GM23338 (cell line): ENCODE results near the gene WWP2. TPM values are rescaled to one million over a fixed set of nuclear protein-coding genes. Genes with fewer than 3 reads are reported as not detected.

Source experiments
- ATAC-seq: fragments of 200-7000 bp; cut with Tn5 transposase; 3 replicates; pipeline ENCODE4 v1.9.1; 2020
- DNase-seq: peaks from one replicate; pipeline ENCODE4 v3.0.0-alpha.2; 2015; ENCODE audit warnings: low spot score
- H2AFZ ChIP-seq: fragments of 200-600 bp; sonication (generic); 2 replicates; pipeline ENCODE4 v1.8.0; 2016; ENCODE audit warnings: antibody characterized with exemption, mild to moderate bottlenecking, moderate library complexity
- H3F3A ChIP-seq: fragments of 200-600 bp; sonication (generic); replicated peaks from 2 replicates; pipeline ENCODE4 v1.8.0; 2017; ENCODE audit warnings: antibody characterized with exemption, mixed run types, low read depth
- H3K27ac ChIP-seq: fragments of 200-600 bp; sonication (generic); 2 replicates; pipeline ENCODE4 v1.6.1; 2016; ENCODE audit warnings: low read depth
- H3K27me3 ChIP-seq: fragments of 200-600 bp; sonication (generic); 2 replicates; pipeline ENCODE4 v1.8.0; 2016; ENCODE audit warnings: mild to moderate bottlenecking, mixed run types, moderate library complexity; ENCODE audit not compliant: insufficient read depth
- H3K36me3 ChIP-seq: fragments of 200-600 bp; sonication (generic); 2 replicates; pipeline ENCODE4 v1.8.0; 2016; ENCODE audit warnings: mild to moderate bottlenecking; ENCODE audit not compliant: insufficient read depth
- H3K4me1 ChIP-seq: fragments of 200-600 bp; sonication (generic); 2 replicates; pipeline ENCODE4 v1.8.0; 2016; ENCODE audit warnings: mild to moderate bottlenecking, moderate library complexity; ENCODE audit not compliant: insufficient read depth
- H3K4me2 ChIP-seq: fragments of 200-600 bp; sonication (generic); 2 replicates; pipeline ENCODE4 v1.7.1; 2017; ENCODE audit warnings: mixed run types
- H3K4me3 ChIP-seq: fragments of 200-600 bp; sonication (generic); 2 replicates; pipeline ENCODE4 v1.6.1; 2016; ENCODE audit warnings: mixed run types
- H3K79me2 ChIP-seq: fragments of 200-600 bp; sonication (generic); replicated peaks from 2 replicates; pipeline ENCODE4 v1.8.0; 2017; ENCODE audit warnings: mild to moderate bottlenecking; ENCODE audit not compliant: insufficient read depth
- H3K9me2 ChIP-seq: fragments of 200-600 bp; sonication (generic); 2 replicates; pipeline ENCODE4 v1.8.0; 2017; ENCODE audit not compliant: insufficient read depth
- H4K20me1 ChIP-seq: fragments of 200-600 bp; sonication (generic); replicated peaks from 2 replicates; pipeline ENCODE4 v1.8.0; 2017; ENCODE audit warnings: mild to moderate bottlenecking; ENCODE audit not compliant: insufficient read depth
- H3K27ac Mint-ChIP-seq: 2 replicates; pipeline ENCODE4 v1.8.0; 2020; ENCODE audit warnings: inconsistent platforms, mild to moderate bottlenecking, moderate library complexity, mixed read lengths
- H3K27me3 Mint-ChIP-seq: 3 replicates; pipeline ENCODE4 v1.8.0; 2022; ENCODE audit warnings: low read depth, mild to moderate bottlenecking, moderate library complexity, mixed read lengths, inconsistent platforms; ENCODE audit not compliant: insufficient read depth, poor library complexity
- H3K36me3 Mint-ChIP-seq: 3 replicates; pipeline ENCODE4 v1.8.0; 2021; ENCODE audit warnings: low read depth, mild to moderate bottlenecking, inconsistent platforms, moderate library complexity, mixed read lengths
- H3K4me1 Mint-ChIP-seq: 3 replicates; pipeline ENCODE4 v1.8.0; 2020; ENCODE audit warnings: mild to moderate bottlenecking, inconsistent platforms, mixed read lengths
- H3K4me3 Mint-ChIP-seq: 3 replicates; pipeline ENCODE4 v1.8.0; 2021; ENCODE audit warnings: moderate library complexity, mild to moderate bottlenecking, inconsistent platforms, mixed read lengths
- H3K9me3 Mint-ChIP-seq: 3 replicates; pipeline ENCODE4 v1.8.0; 2020; ENCODE audit warnings: moderate library complexity, mild to moderate bottlenecking, inconsistent platforms, mixed read lengths
- CREB1 ChIP-seq: fragments of 250-450 bp; sonication (Bioruptor Pico); IDR thresholded peaks from 2 replicates; pipeline ENCODE4 v1.5.0; 2020; ENCODE audit warnings: low read depth, mild to moderate bottlenecking, moderate library complexity
- CTCF ChIP-seq, 2 experiments: fragments of 200-600 bp in 1 of 2; sonication (generic) in 1 of 2; conservative IDR thresholded peaks; 2 replicates each; pipeline versions ENCODE4 v1.5.1 to v1.6.1; 2016 to 2017; ENCODE audit warnings: antibody characterized with exemption in 2 of 2, low read depth in 2 of 2, mild to moderate bottlenecking in 2 of 2, moderate library complexity in 1 of 2
- ETS1 ChIP-seq: IDR thresholded peaks from 2 replicates; pipeline ENCODE4 v1.6.1; 2016; ENCODE audit warnings: antibody characterized with exemption
- EZH2 ChIP-seq: fragments of 200-600 bp; sonication (generic); IDR thresholded peaks from one replicate; pipeline ENCODE4 v1.8.0; 2017; ENCODE audit warnings: antibody characterized with exemption, mild to moderate bottlenecking, low read depth; ENCODE audit not compliant: unreplicated experiment
- EZH2phosphoT487 ChIP-seq: fragments of 200-600 bp; sonication (generic); IDR thresholded peaks from one replicate; pipeline ENCODE4 v1.8.1; 2018; ENCODE audit warnings: antibody characterized with exemption; ENCODE audit not compliant: unreplicated experiment
- JUNB ChIP-seq: IDR thresholded peaks from one replicate; pipeline ENCODE4 v1.6.1; 2016; ENCODE audit warnings: antibody characterized with exemption; ENCODE audit not compliant: unreplicated experiment
- NANOG ChIP-seq: IDR thresholded peaks from 2 replicates; pipeline ENCODE4 v1.6.1; 2016; ENCODE audit warnings: antibody characterized with exemption, borderline replicate concordance
- POLR2AphosphoS5 ChIP-seq: IDR thresholded peaks from 2 replicates; pipeline ENCODE4 v1.6.1; 2016; ENCODE audit warnings: antibody characterized with exemption, low read depth
- REST ChIP-seq: IDR thresholded peaks from one replicate; pipeline ENCODE4 v1.6.1; 2018; ENCODE audit warnings: antibody characterized with exemption; ENCODE audit not compliant: unreplicated experiment
- STAT1 ChIP-seq: IDR thresholded peaks from one replicate; pipeline ENCODE4 v1.6.1; 2016; ENCODE audit warnings: antibody characterized with exemption; ENCODE audit not compliant: unreplicated experiment
- ZNF114 ChIP-seq: fragments of 250-450 bp; sonication (Bioruptor Pico); IDR thresholded peaks from 2 replicates; pipeline ENCODE4 v1.5.0; 2020; ENCODE audit warnings: mild to moderate bottlenecking, moderate library complexity
- ZNF331 ChIP-seq: fragments of 250-450 bp; sonication (Bioruptor Pico); IDR thresholded peaks from 2 replicates; pipeline ENCODE4 v1.5.0; 2020; ENCODE audit warnings: low read depth, mild to moderate bottlenecking, moderate library complexity
- polyA plus RNA-seq: library from polyadenylated mRNA; unstranded; fragments of >200 nt; fragmentation: Nextera tagmentation; extraction: Ambion mirVana; gene quantifications from 2 replicates; pipeline ENCODE4 v1.2.1, GENCODE V29; 2016
- total RNA-seq: library from RNA; depleted of rRNA; stranded (reverse); fragments of >200 nt; shearing (Covaris generic); gene quantifications from 2 replicates; pipeline ENCODE4 v1.2.3, GENCODE V29; 2014

Gene WWP2
- total and polyA plus RNA-seq, 2 experiments from 2014 or later: 12.3 to 35.5 TPM

- Histone ChIP-seq H3K27ac (no peak overlapping the region), H3K27me3 (no peaks in the 10 kb centered on the region), H3K9me2 (no peaks in the 10 kb centered on the region), H3K4me2 (no peak overlapping the region), H4K20me1 (no peaks in the 10 kb centered on the region; the same call in 1 of the 2 replicates), H3K79me2 (peaks cover 31% of the 10 kb centered on the region), H3K4me3 (no peak overlapping the region), H3K36me3 (peaks cover 3% of the 10 kb centered on the region; the same call in 1 of the 2 replicates), H2AFZ (no peak overlapping the region), H3F3A (peaks cover 13% of the 10 kb centered on the region; the same call in 1 of the 2 replicates), H3K4me1 (peaks cover 13% of the 10 kb centered on the region)
- Mint-ChIP-seq H3K9me3 (no peaks in the 10 kb centered on the region), H3K36me3 (peaks cover 4% of the 10 kb centered on the region; the same call in 2 of the 3 replicates), H3K4me1 (peaks cover 14% of the 10 kb centered on the region), H3K27ac (no peak overlapping the region), H3K27me3 (peaks cover 5% of the 10 kb centered on the region), H3K4me3 (no peak overlapping the region)
- DNase-seq (no peak), ATAC-seq (no peak)
- TF ChIP-seq ZNF114 (CRISPR knock-in tag) (no peak), STAT1 (no peak), CTCF (conservative IDR thresholded peaks at IDR 0.05; ENCODE audit: low read depth in 2 of 2) (no peak), EZH2 (no peak), CREB1 (no peak)
Measured at GRCh38 chr16:69720822-69721430, 41.2 kb upstream of the WWP2 start.

- peaks cover 14% of the 10 kb centered on the region; the same call in 1 of the 2 replicates for H3F3A ChIP-seq
- 0 out of 2 replicates have a peak overlapping the region, but pooled peaks have one; percentile 45 for H3K27ac ChIP-seq
- H4K20me1 ChIP-seq: no peaks in the 10 kb centered on the region; the same call in 1 of the 2 replicates
- no peak overlapping the region for H2AFZ ChIP-seq
- H3K9me2 ChIP-seq: no peaks in the 10 kb centered on the region
- no peak overlapping the region for H3K27ac Mint-ChIP-seq
- H3K4me3 Mint-ChIP-seq: no peak overlapping the region
- peaks cover 9% of the 10 kb centered on the region for H3K27me3 Mint-ChIP-seq
- no peak overlapping the region for H3K4me3 ChIP-seq
- H3K36me3 ChIP-seq: peaks cover 3% of the 10 kb centered on the region; the same call in 1 of the 2 replicates
- no peaks in the 10 kb centered on the region for H3K27me3 ChIP-seq
- H3K79me2 ChIP-seq: peaks cover 32% of the 10 kb centered on the region
- H3K36me3 Mint-ChIP-seq: peaks cover 4% of the 10 kb centered on the region; the same call in 2 of the 3 replicates
- ATAC-seq (no peak), DNase-seq (no peak)
- peaks cover 15% of the 10 kb centered on the region for H3K4me1 ChIP-seq
- H3K4me2 ChIP-seq: no peak overlapping the region
- no peaks in the 10 kb centered on the region for H3K9me3 Mint-ChIP-seq
- peaks cover 17% of the 10 kb centered on the region for H3K4me1 Mint-ChIP-seq
- TF ChIP-seq NANOG: no peak
- no peak for TF ChIP-seq REST
- no peak for TF ChIP-seq ZNF331
- no peak for TF ChIP-seq ZNF114 (CRISPR knock-in tag)
- no peak for TF ChIP-seq STAT1
- TF ChIP-seq EZH2phosphoT487: no peak
- no peak for TF ChIP-seq POLR2AphosphoS5
- no peak for TF ChIP-seq JUNB
- TF ChIP-seq EZH2: no peak
- no peak for TF ChIP-seq CTCF (conservative IDR thresholded peaks at IDR 0.05; ENCODE audit: low read depth in 2 of 2)
- no peak for TF ChIP-seq ETS1
Measured at GRCh38 chr16:69721441-69721957, 40.6 kb upstream of the WWP2 start.
